OCI-LY7 (cell line): ENCODE results near the gene BMAL1. TPM values are rescaled to one million over a fixed set of nuclear protein-coding genes. Genes with fewer than 3 reads are reported as not detected.

Experiments used
- BruUV-seq: library from RNA; stranded (reverse); fragments of 400-500 nt; replicated peaks from 2 replicates; lab custom pipeline; 2021; lab: Mats Ljungman, UMichigan
- CTCF ChIA-PET: fragments of 300-600 bp; sonication (Branson Sonifier 250); formaldehyde crosslinking; loops from one replicate; lab custom pipeline; 2022; ENCODE audit warnings: antibody characterized with exemption; ENCODE audit not compliant: unreplicated experiment; lab: Charles Lee
- POLR2A ChIA-PET: fragments of 300-600 bp; sonication (Branson Sonifier 250); formaldehyde crosslinking; loops from one replicate; lab custom pipeline; 2022; ENCODE audit warnings: antibody characterized with exemption; lab: Charles Lee
- DNase-seq: peaks from one replicate; pipeline ENCODE4 v3.0.0-alpha.2; 2015; ENCODE audit warnings: low spot score
- H2AFZ ChIP-seq: fragments of 200-600 bp; sonication (generic), shearing (Covaris generic); 2 replicates; pipeline ENCODE4 v1.6.1; 2014; ENCODE audit warnings: mild to moderate bottlenecking, antibody characterized with exemption, low read length, moderate library complexity
- H3K27ac ChIP-seq: fragments of 200-600 bp; sonication (generic); 2 replicates; pipeline ENCODE4 v1.5.1; 2014; ENCODE audit warnings: mixed run types, low read depth, mild to moderate bottlenecking, moderate library complexity, low read length, inconsistent platforms; ENCODE audit not compliant: poor library complexity, severe bottlenecking
- H3K36me3 ChIP-seq: fragments of 200-600 bp; sonication (generic); 2 replicates; pipeline ENCODE4 v1.6.1; 2014; ENCODE audit warnings: mild to moderate bottlenecking, antibody characterized with exemption, low read length, moderate library complexity, mixed read lengths; ENCODE audit not compliant: insufficient read depth
- H3K4me1 ChIP-seq: fragments of 200-600 bp; sonication (generic); 2 replicates; pipeline ENCODE4 v1.5.1; 2014; ENCODE audit warnings: mild to moderate bottlenecking, low read length; ENCODE audit not compliant: insufficient read depth, poor library complexity, severe bottlenecking
- H3K4me2 ChIP-seq: fragments of 200-600 bp; sonication (generic); 2 replicates; pipeline ENCODE4 v1.6.1; 2014; ENCODE audit warnings: mild to moderate bottlenecking, low read length
- H3K4me3 ChIP-seq: fragments of 200-600 bp; sonication (generic); 2 replicates; pipeline ENCODE4 v1.5.1; 2014; ENCODE audit warnings: mild to moderate bottlenecking, low read depth, low read length; ENCODE audit not compliant: poor library complexity, severe bottlenecking
- H3K79me2 ChIP-seq: fragments of 200-600 bp; sonication (generic); 2 replicates; pipeline ENCODE4 v1.6.1; 2016; ENCODE audit warnings: low read depth, mild to moderate bottlenecking, low read length, moderate library complexity, mixed read lengths; ENCODE audit not compliant: insufficient read depth
- H3K9me2 ChIP-seq: fragments of 200-600 bp; sonication (generic); 2 replicates; pipeline ENCODE4 v1.6.1; 2016; ENCODE audit warnings: mild to moderate bottlenecking, low read length, mixed read lengths; ENCODE audit not compliant: insufficient read depth
- H3K9me3 ChIP-seq: fragments of 200-600 bp; sonication (generic); 2 replicates; pipeline ENCODE4 v1.6.1; 2014; ENCODE audit warnings: mild to moderate bottlenecking, mixed run types, low read length, mixed read lengths
- H4K20me1 ChIP-seq: fragments of 200-600 bp; sonication (generic); 2 replicates; pipeline ENCODE4 v1.6.1; 2014; ENCODE audit warnings: mild to moderate bottlenecking, antibody characterized with exemption, low read length, moderate library complexity, mixed read lengths; ENCODE audit not compliant: insufficient read depth
- CTCF ChIP-seq: fragments of 200-600 bp; sonication (generic); conservative IDR thresholded peaks from 2 replicates; pipeline ENCODE4 v1.5.1; 2014; ENCODE audit warnings: mild to moderate bottlenecking, antibody characterized with exemption, low read length, moderate library complexity, mixed read lengths
- EZH2phosphoT487 ChIP-seq: fragments of 200-600 bp; sonication (generic); IDR thresholded peaks from 2 replicates; pipeline ENCODE4 v1.6.1; 2018; ENCODE audit warnings: low read depth, borderline replicate concordance, mild to moderate bottlenecking, mixed run types, antibody characterized with exemption, low read length, moderate library complexity, mixed read lengths
- intact Hi-C: fragments of 100-400 bp; cut with micrococcal nuclease; formaldehyde crosslinking; loops from one replicate; pipeline ENCODE4 v1.10.0; 2022; ENCODE audit not compliant: unreplicated experiment
- total RNA-seq, 2 experiments: library from RNA; depleted of rRNA in 1 of 2; stranded (reverse); fragments of >200 nt in 1 of 2; shearing (Covaris generic) in 1 of 2; gene quantifications; 2 replicates each; pipeline ENCODE4 v1.2.3, GENCODE V29; 2014 to 2022

The BMAL1 gene
- total RNA-seq, 2 experiments from 2014 or later: not detected

GRCh38 chr11:13290221-13290980, 12.8 kb downstream of the BMAL1 start:
- ChIA-PET POLR2A (no interaction called here), CTCF (no interaction called here)
- intact Hi-C loops: no loop called here
- no peak for TF ChIP-seq EZH2phosphoT487
- TF ChIP-seq CTCF: no peak
- Histone ChIP-seq H3K9me2 (no peaks in the 10 kb centered on the region), H3K36me3 (no peaks in the 10 kb centered on the region), H3K27ac (no peak overlapping the region), H3K9me3 (no peaks in the 10 kb centered on the region), H3K4me1 (no peaks in the 10 kb centered on the region), H3K79me2 (no peaks in the 10 kb centered on the region), H4K20me1 (no peaks in the 10 kb centered on the region; the same call in 1 of the 2 replicates), H3K4me3 (no peak overlapping the region), H3K4me2 (no peak overlapping the region), H2AFZ (no peak overlapping the region)
- no TSS peak for BruUV-seq
- DNase-seq: no peak

- H3K4me1 ChIP-seq: no peaks in the 10 kb centered on the region
- DNase-seq: no peak
- no TSS peak for BruUV-seq
- no peaks in the 10 kb centered on the region; the same call in 1 of the 2 replicates for H4K20me1 ChIP-seq
- no peak overlapping the region for H2AFZ ChIP-seq
- ChIA-PET POLR2A (interaction anchor here (0.6 to 1.1 kb wide), 2 partner anchors 24 to 705 kb away, joined by 3 to 5 read pairs; no protein-coding TSS in a partner anchor), CTCF (no interaction called here)
- H3K9me2 ChIP-seq: no peaks in the 10 kb centered on the region
- intact Hi-C loops: no loop called here
- no peaks in the 10 kb centered on the region for H3K79me2 ChIP-seq
- no peak for TF ChIP-seq EZH2phosphoT487
- TF ChIP-seq CTCF: no peak
- no peak overlapping the region for H3K4me3 ChIP-seq
- no peak overlapping the region for H3K27ac ChIP-seq
- H3K9me3 ChIP-seq: no peaks in the 10 kb centered on the region
- H3K36me3 ChIP-seq: no peaks in the 10 kb centered on the region
- no peak overlapping the region for H3K4me2 ChIP-seq
These were observed 13.8 kb downstream of the BMAL1 start for GRCh38 chr11:13291361-13291760.

- BruUV-seq: no TSS peak
- Histone ChIP-seq H3K36me3 (no peaks in the 10 kb centered on the region), H3K9me2 (no peaks in the 10 kb centered on the region), H3K4me1 (no peaks in the 10 kb centered on the region), H3K4me2 (no peak overlapping the region), H3K27ac (no peak overlapping the region), H4K20me1 (no peaks in the 10 kb centered on the region; the same call in 1 of the 2 replicates), H3K4me3 (no peak overlapping the region), H3K79me2 (no peaks in the 10 kb centered on the region), H3K9me3 (no peaks in the 10 kb centered on the region), H2AFZ (no peak overlapping the region)
- CTCF ChIA-PET: no interaction called here
- TF ChIP-seq CTCF (no peak), EZH2phosphoT487 (no peak)
- POLR2A ChIA-PET: interaction anchor here (0.6 to 1.1 kb wide), 2 partner anchors 25 to 705 kb away, joined by 3 to 5 read pairs; no protein-coding TSS in a partner anchor
- no peak for DNase-seq
- intact Hi-C loops: no loop called here
These were observed 14.2 kb downstream of the BMAL1 start for GRCh38 chr11:13291800-13292199.
